PFSK-1 (cell line): ENCODE measurements around the gene ATAD3A.

Source experiments
- FOXP2 ChIP-seq: optimal IDR thresholded peaks from 2 replicates; pipeline ENCODE3; 2011; ENCODE audit warnings: borderline replicate concordance, control low read depth, inconsistent platforms; ENCODE audit not compliant: insufficient read depth; ENCODE audit errors: extremely low read length, extremely low read depth
- POLR2AphosphoS5 ChIP-seq: IDR thresholded peaks from 2 replicates; pipeline ENCODE4 v1.6.1; 2012; ENCODE audit warnings: low read depth, mild to moderate bottlenecking, control low read depth, low read length, moderate library complexity
- REST ChIP-seq, 2 experiments: IDR thresholded peaks; 2 replicates each; pipeline versions ENCODE4 v1.6.1 to v1.8.0; 2011 to 2012; ENCODE audit warnings: low read depth in 2 of 2, low read length in 2 of 2, control low read depth in 1 of 2, inconsistent platforms in 1 of 2, mild to moderate bottlenecking in 1 of 2, moderate library complexity in 1 of 2; ENCODE audit not compliant: insufficient read depth in 1 of 2
- SIN3A ChIP-seq: IDR thresholded peaks from 2 replicates; pipeline ENCODE4 v1.6.1; 2012; ENCODE audit warnings: mild to moderate bottlenecking, low read length, moderate library complexity, borderline replicate concordance; ENCODE audit not compliant: insufficient read depth
- TAF1 ChIP-seq: IDR thresholded peaks from 2 replicates; pipeline ENCODE4 v1.6.1; 2012; ENCODE audit warnings: low read length, control low read depth, borderline replicate concordance; ENCODE audit not compliant: insufficient read depth

ATAD3A gene

GRCh38 chr1:1540818-1541628 is 29.1 kb downstream of the ATAD3A start:
- no peak for TF ChIP-seq FOXP2
- TF ChIP-seq POLR2AphosphoS5 = no peak
- TF ChIP-seq SIN3A = no peak
- no peak for TF ChIP-seq TAF1
- TF ChIP-seq REST (IDR thresholded peaks at IDR 0.05; ENCODE audit: insufficient read depth in 1 of 2, low read depth in 2 of 2, low read length in 2 of 2) = no peak

- TF ChIP-seq SIN3A (no peak), TAF1 (no peak), REST (IDR thresholded peaks at IDR 0.05; ENCODE audit: insufficient read depth in 1 of 2, low read depth in 2 of 2, low read length in 2 of 2) (no peak), FOXP2 (no peak), POLR2AphosphoS5 (no peak)
These were observed 30.2 kb downstream of the ATAD3A start for GRCh38 chr1:1541956-1542765.

GRCh38 chr1:1542766-1543705 is 31.1 kb downstream of the ATAD3A start:
- TF ChIP-seq REST (IDR thresholded peaks at IDR 0.05; ENCODE audit: insufficient read depth in 1 of 2, low read depth in 2 of 2, low read length in 2 of 2) (no peak), SIN3A (no peak), POLR2AphosphoS5 (no peak), TAF1 (no peak), FOXP2 (no peak)

- TF ChIP-seq SIN3A (no peak), FOXP2 (no peak), POLR2AphosphoS5 (no peak), REST (IDR thresholded peaks at IDR 0.05; ENCODE audit: insufficient read depth in 1 of 2, low read depth in 2 of 2, low read length in 2 of 2) (no peak), TAF1 (no peak)
These were observed 31.7 kb downstream of the ATAD3A start for GRCh38 chr1:1543706-1544099.
